ENCODE data around the gene MT1E. TPM values are rescaled to one million over a fixed set of nuclear protein-coding genes. Genes with fewer than 3 reads are reported as not detected.
A peak's percentile ranks its signal among the peaks of the same experiment; 100 is the strongest.

The MT1E gene
- total and polyA plus RNA-seq, 12 donors: 105 to 1,395 (median 413) TPM

GRCh38 chr16:56632156-56632847 is 6.7 kb downstream of the MT1E start, which contains the start of gene MT1M:
TSS of gene MT1M (plus strand) at chr16:56632659. CDS start at chr16:56632732, 73 bp downstream.
- Histone ChIP-seq H3K36me3 (replicated peaks in 1 of 2) (no peaks in the 10 kb centered on the region), H3K27ac (peak within 1 kb of the TSS in 3 of 5 donors; percentile 47 to 83 (median 67)), H3K27me3 (peaks cover 7% of the 10 kb centered on the region), H3K9me3 (replicated peaks in 1 of 3) (no peaks in the 10 kb centered on the region), H3K4me1 (replicated peaks in 1 of 2) (peaks cover 0 to 15% of the 10 kb centered on the region in 2 donors), H3K4me3 (peak within 1 kb of the TSS in 2 of 4 donors; percentile 32 to 53)
- peak in 4 of 7 donors; percentile 47 to 62 (median 50) for DNase-seq
- WGBS, 4 donors: 3 to 29% (median 11%) methylated on average over 12 to 61 of the region's 61 CpGs
- TF ChIP-seq POLR2A (IDR thresholded peaks at IDR 0.05) (peak in 1 of 2 donors; percentile 37), CTCF (IDR thresholded peaks at IDR 0.05) (no peak)
- intact Hi-C loops (cut with DNase I): no loop called here

DNA sequence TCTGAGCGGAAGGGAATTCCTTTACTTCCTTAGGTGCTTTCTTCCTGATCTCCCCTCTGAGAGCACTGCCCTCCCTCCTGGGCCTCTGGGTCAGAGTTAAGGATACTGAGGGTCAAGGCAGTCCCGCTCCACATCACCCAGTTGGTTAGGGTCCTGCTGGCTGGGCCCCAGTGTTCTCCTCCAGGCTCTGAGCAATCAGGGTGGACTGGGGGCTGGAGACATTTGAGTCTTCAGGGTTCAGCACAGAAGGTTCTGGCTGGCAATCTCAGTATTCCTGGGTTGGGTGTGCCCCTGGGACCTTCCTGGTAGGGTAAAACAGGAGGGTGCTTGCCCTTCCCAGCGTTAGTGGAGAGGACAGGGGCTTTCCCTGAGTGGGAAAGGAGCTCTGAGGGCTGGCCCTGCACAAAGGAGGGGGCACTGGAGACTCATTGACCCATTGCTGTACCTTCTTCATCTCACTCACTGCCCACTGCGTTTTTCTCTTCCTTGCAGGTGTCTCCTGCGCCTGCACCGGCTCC is 7.3 kb downstream of the MT1E start:
- Histone ChIP-seq H3K4me1 (replicated peaks in 1 of 2) (peaks cover 0 to 15% of the 10 kb centered on the region in 2 donors), H3K9me3 (replicated peaks in 1 of 3) (no peaks in the 10 kb centered on the region), H3K27me3 (peaks cover 7% of the 10 kb centered on the region), H3K36me3 (replicated peaks in 1 of 2) (no peaks in the 10 kb centered on the region), H3K4me3 (peak overlapping the region in 2 of 4 donors; percentile 32 to 53), H3K27ac (peak overlapping the region in 2 of 5 donors; percentile 67 to 83)
- 63 to 76% (median 65%) methylated on average over 5 to 6 of the region's 6 CpGs for WGBS, 4 donors
- intact Hi-C loops (cut with DNase I): no loop called here
- TF ChIP-seq POLR2A (IDR thresholded peaks at IDR 0.05): no peak
- TF ChIP-seq CTCF (IDR thresholded peaks at IDR 0.05): no peak
- DNase-seq: no peak

DNA sequence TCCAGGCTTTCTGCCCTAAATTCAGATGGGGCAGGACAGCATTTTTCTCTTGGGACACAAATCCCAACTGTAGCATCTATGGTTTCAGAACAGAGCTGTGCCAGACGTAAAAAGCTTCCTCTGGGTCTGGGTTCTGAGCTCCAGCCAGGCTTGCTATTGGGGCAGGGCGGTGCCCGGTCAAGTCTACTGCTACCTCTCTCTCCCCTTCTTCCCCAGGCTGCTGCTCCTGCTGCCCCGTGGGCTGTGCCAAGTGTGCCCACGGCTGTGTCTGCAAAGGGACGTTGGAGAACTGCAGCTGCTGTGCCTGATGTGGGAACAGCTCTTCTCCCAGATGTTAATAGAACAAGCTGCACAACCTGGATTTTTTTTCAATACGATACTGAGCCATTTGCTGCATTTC is 8.0 kb downstream of the MT1E start:
- Histone ChIP-seq H3K36me3 (replicated peaks in 1 of 2) (no peaks in the 10 kb centered on the region), H3K4me1 (replicated peaks in 1 of 2) (peaks cover 0 to 16% of the 10 kb centered on the region in 2 donors), H3K9me3 (replicated peaks in 1 of 3) (no peaks in the 10 kb centered on the region), H3K27ac (no peak overlapping the region), H3K4me3 (no peak overlapping the region), H3K27me3 (peaks cover 7% of the 10 kb centered on the region)
- TF ChIP-seq POLR2A (IDR thresholded peaks at IDR 0.05) (no peak), CTCF (IDR thresholded peaks at IDR 0.05) (no peak)
- 70 to 87% (median 83%) methylated on average over 6 to 7 of the region's 7 CpGs for WGBS, 4 donors
- intact Hi-C loops (cut with DNase I): no loop called here
- DNase-seq: no peak

DNA sequence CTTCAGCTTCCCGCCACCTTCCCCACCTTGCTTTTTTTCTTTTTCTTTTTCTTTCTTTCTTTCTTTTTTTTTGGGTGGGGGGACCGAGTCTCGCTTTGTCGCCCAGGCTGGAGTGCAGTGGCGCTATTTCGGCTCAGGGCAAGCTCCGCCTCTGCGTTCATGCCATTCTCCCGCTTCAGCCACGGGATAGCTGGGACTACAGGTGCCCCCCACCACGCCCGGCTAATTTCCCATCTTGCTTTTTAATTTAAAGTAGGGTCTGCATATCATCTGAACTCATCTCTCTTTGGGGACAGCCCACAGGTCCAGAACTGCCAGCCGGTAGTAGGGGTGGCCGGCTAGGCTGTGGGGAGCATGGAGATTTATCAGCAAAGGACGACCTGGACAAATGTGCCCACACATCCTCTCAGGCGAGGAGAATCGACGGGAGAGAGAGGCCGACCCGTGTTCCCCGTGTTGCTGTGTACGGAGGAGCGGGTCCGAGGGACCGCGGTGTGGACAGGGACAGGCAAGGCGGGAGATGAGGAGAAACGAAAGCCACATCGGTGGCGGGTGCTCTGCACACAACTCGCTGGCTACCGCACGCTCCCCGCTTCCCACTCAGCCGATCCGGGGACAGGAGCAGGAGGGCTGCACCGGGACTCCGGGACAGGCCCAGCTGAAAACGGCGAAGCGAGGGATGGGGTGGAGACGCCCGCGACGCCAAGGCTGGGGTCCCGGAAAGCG is 9.3 kb downstream of the MT1E start:
- no peak for TF ChIP-seq POLR2A (IDR thresholded peaks at IDR 0.05)
- TF ChIP-seq CTCF (IDR thresholded peaks at IDR 0.05): no peak
- no peak overlapping the region for H3K27ac ChIP-seq
- peak overlapping the region in 1 of 4 donors; percentile 26 for H3K4me3 ChIP-seq
- H3K36me3 ChIP-seq (replicated peaks in 1 of 2): no peaks in the 10 kb centered on the region
- H3K27me3 ChIP-seq: peaks cover 7% of the 10 kb centered on the region
- whole genome bisulfite sequencing, 4 donors: 33 to 44% (median 40%) methylated on average over 42 to 47 of the region's 47 CpGs
- intact Hi-C loops (cut with DNase I): no loop called here
- no peaks in the 10 kb centered on the region for H3K9me3 ChIP-seq (replicated peaks in 1 of 3)
- DNase-seq: no peak
- peaks cover 0 to 19% of the 10 kb centered on the region in 2 donors for H3K4me1 ChIP-seq (replicated peaks in 1 of 2)

Measured in adrenal gland (tissue), 12 donors.